HG02943 (cell line): ENCODE measurements around the gene ITGB2.

ENCODE experiments used
- ATAC-seq: cut with Tn5 transposase; IDR thresholded peaks from one replicate; pipeline ENCODE4 v1.9.1; 2021; ENCODE audit warnings: mild to moderate bottlenecking, low read depth, moderate library complexity; ENCODE audit not compliant: unreplicated experiment

ITGB2 gene

DNA sequence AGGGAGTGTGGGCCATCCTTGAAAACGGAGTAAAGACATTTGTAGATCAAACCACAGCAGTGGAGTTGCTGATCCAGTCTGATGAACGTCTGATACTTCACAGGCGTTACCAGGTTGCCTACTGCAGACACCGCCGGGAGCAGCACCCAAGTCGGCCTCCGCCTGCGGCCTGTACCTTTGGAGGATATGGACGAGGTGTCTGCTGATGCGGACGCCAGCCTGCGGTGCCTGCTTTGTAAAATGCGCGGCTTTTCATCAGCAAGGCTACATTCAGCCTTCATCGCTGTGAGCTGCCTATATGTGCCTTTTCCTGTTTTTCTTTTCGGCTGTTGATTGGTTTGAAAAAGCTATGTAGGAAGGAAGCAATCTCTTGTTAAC, 35.1 kb upstream of the ITGB2 start:
- ATAC-seq: no peak

DNA sequence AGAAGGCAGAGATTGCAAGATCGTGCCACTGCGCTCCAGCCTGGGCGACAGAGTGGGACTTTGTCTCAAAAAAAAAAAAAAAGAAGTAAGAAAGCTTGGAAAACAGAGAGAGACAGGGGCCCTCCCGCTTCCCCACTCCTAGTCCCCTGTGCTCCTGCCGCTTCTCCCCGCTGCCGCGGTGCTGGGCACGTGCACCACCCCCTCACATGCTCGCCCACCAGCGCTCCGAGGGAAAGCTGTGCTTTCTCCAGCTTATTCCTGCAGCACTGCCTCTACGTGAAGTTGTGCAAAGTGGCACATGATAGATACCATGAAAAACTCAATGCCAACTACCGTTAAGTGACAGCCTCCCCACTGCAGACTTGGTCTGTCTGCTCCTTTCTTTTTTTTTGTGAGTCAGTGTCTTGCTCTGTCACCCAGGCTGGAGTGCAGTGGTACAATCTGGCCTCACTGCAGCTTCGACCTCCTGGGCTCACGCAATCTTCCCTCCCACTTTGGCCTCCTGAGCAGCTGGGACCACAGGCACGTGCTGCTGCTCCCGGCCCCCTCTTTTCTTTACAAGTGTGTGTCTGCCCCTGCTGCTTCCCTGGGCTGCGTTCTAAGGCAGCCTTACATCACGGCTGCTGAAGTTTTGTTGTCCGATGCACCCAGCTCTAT, 34.6 kb upstream of the ITGB2 start:
- no peak for ATAC-seq

DNA sequence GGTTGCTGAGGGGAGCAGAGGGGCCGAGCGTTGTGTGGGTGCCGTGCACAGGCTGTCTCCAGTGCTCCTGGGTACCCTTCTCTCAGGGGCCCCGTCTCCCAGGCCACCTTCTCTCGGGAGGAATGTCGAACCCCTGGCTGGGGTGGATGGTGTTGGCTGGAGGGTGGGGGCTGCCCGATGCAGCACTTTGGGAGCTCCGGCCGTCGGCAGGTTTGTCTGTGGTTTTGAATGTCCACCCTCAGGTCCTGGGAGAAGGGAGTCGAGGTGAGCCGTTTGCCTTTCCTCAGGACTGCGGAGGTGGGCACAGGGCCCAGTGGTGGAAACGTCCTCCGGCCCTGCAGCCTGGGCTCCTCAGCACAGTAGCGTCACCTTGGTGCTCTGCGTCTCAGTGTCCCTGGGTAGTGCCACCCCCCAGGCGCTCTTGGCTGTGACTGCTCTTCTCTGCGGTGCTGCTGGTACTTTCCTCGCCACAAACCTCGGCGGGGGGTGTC, 33.6 kb upstream of the ITGB2 start:
- no peak for ATAC-seq

DNA sequence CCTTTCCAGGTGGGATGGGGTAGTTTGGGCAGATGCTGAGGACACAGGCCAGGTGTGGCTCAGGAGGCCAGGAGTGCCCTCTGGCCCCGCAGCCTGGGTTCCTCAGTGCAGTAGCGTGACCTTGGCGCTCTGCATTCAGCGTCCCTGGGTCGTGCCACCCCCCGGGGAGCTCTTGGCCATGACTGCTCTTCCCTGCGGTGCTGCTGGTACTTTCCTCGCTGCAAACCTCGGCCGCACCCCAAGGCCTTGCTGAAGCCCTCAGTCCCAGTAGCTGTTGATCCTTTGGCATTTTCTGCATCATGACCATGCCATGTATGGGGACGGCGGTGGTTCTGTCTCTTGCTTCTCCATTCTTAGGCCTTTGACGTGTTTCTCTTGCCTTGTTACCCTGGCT, 32.9 kb upstream of the ITGB2 start:
- ATAC-seq: no peak

- no peak for ATAC-seq
These were observed 32.4 kb upstream of the ITGB2 start for GRCh38 chr21:44952929-44953627.

GRCh38 chr21:44952116-44952928, 31.6 kb upstream of the ITGB2 start:
- ATAC-seq: no peak

GRCh38 chr21:44951186-44951915, 30.7 kb upstream of the ITGB2 start:
- no peak for ATAC-seq

DNA sequence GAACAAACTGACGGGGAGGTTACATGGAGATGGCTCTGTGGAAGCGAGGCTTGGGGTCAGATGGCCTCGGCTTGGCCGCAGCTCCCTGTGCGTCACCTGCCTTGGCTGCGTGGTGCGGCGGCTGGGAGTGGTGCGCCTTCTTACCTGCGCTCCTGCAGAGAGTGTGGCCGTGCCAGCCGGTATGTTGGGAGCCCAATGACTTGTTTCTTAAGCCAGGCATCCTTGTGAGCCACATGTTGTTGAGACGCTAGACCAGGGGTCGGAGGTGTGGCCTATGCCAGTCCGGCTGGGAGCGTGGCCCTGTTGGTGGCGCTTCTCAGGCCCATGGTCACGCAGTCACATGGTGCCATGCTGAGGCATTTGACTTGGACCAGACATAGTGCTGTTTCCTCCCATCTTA, 29.7 kb upstream of the ITGB2 start:
- no peak for ATAC-seq

GRCh38 chr21:44949779-44950198, 29.1 kb upstream of the ITGB2 start:
- ATAC-seq: no peak

GRCh38 chr21:44949161-44949778, 28.6 kb upstream of the ITGB2 start:
- ATAC-seq: no peak

GRCh38 chr21:44948426-44949120, 27.9 kb upstream of the ITGB2 start:
- ATAC-seq: no peak

DNA sequence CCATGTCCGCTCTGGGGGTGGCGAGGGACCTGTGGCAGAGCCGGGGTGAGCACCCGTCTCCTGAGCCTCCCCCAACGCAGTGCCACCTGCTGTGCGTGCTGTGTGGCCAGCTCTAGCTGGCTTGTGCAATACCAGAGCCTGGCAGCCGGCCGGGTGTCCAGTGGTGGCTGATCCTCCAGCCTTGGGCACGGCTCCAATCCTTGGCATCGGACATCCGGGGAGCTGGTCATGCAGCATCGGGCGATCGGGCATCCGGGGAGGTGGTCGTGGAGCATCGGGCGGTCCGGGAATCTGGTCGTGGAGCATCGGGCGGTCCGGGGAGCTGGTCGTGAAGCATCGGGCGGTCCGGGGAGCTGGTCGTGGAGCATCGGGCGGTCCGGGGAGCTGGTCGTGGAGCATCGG, 27.2 kb upstream of the ITGB2 start:
- ATAC-seq: no peak

DNA sequence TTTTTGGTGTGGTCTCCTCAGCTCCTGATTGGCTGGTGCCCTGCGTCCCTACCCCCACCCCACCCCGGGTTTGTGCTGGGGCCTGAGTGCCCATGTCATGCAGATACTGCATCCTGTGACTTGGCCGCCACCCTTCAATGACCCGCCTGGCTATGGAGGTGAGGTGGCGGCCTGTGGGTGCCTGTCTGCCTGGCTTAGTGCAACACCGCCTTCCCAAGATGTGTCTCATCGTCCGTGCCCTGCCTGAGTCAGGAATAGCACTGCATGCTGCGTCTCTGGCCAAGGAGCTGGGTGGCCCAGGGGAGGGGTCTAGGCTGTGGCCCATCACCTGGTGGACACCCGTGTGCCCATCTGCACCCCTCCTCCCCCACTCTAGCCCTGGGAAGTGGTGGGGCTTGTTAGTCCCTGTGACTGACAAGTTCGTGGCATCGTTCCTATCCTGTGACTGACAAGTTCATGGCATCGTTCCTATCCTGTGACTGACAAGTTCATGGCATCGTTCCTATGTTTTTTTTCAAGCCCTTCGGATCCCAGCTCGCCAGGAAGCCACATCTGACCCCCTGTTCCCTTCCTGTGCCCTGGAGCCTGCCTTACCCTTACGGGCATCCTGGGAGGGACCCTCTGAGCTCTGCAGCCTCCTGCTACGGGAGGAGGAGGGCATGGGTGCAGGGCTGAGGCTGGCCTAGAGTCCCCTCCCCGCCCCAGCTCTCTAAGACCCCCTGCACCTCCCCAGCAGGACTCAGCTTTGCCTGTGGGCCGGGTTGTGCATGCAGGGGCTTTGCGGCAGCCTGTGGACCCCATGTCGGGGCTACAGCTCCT, 26.6 kb upstream of the ITGB2 start:
- no peak for ATAC-seq

- no peak for ATAC-seq
These were observed 25.7 kb upstream of the ITGB2 start for GRCh38 chr21:44946254-44947041.

- no peak for ATAC-seq
These were observed 23.9 kb upstream of the ITGB2 start for GRCh38 chr21:44944596-44944995.

DNA sequence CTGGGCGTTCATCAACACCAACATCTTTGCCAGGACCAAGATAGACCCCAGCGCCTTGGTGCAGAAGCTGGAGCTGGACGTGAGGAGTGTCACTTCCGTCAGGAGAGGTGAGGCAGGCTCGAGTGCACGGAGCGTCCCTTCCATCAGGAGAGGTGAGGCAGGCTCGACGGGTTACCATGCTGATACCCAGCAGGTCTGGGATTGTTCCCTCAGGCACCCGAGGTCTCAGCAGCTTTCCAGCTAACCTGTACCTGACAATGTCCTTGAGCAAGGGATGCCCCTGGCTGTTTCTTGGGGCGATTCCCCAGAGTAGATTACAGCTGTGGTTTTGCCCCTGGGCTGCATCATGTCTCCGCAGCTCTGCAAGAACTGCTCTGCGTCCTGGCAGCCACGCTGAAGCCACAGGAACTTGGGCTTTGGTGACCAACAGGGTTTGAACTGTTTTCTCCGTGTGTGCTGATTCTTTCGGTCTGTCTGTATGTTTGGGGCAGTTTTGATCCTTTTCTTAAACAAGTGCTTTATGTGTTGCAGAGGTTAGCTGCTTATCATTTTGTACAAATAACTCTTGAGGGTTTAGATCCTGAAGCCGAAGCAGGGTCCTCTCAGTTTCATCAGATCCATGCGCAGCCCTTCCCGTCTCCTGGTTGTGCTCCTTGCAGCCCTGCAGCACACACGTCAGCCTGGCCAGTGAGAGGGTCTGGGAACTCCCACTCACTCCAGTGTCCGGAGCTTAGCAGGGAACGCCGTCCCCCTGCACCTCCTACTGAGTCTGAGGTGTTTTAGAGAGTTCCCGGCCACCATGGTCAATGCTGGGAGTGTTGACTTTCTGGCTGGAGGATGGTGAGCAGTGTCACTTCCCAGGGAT, 23.2 kb upstream of the ITGB2 start:
- no peak for ATAC-seq

DNA sequence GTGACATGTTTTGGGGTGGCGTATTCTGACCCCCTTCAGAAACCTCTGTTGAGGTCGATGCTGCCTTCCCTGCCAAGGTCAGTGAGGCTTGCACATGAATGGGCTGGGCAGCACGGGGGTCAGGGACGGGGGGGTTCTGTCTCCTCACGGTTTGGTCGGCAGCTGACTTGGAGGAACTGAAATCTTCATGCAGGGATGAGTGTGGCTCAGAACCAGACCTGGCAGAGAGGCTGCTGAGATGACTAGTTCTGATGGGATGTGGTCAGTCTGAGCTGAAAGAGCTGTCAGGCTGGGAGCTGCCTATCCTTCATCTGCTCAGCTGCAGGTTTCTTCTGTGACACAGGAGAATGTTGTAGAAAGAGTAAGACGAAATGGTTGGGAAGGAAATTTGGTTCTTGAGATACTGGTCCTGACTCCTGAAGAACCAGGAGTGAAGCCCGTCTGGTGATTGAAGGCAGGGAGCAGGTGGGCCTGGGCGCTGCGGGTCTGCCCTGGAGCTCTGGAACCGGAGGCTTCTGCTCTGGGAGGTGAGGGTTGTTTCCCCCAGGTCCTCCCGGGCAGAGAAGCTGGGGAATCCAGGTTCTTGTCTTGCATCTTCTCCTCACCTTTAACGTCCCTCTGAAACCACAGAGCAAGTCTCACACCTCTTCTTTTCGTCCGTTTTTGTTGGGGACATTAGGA, 22.4 kb upstream of the ITGB2 start:
- ATAC-seq: no peak
